Activated T-cell treated with anti-CD3 and anti-CD28 coated beads for 48 hours (primary cell): Measurements from ENCODE around the gene MEGF10.

ENCODE experiments used
- DNase-seq: peaks from one replicate; pipeline ENCODE4 v3.0.0-alpha.2; 2020; ENCODE audit warnings: low read depth

Gene MEGF10

DNA sequence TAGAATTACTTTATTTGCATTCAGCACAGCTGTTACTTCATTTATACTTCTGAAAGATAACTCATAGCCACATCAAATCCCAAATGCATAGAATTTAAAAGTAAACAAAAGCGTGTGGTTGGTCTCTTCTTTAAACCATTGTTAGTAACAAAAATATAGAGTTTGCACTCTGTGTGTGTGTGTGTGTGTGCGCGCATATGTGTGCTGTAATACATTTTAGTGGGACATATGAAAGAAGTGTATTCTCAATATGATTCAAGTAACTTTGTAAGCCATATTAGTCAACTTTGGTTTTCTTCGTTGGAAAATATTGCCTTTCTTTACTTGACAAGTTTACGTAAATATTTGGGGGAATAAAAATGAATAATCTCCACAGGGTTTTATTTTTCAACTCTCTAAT is 120.8 kb downstream of the MEGF10 start:
- DNase-seq = no peak

DNA sequence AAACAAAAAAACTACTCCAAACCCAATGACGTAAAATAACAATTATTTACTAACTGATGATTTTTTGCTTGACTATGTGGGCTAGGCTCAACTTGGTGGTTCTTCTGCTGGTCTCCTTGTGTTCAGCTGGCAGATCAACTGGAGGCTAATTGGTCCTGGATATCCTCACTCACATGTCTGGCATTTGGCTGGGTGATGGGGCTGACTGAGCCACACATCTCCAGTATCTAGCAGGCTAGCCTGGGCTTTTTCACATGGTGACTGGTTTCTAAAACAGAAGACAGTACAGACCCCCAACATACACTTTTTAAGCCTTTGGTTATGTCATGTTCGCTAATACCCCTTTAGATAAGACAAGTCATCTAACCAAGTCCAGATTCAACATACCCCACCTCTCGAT is 122.1 kb downstream of the MEGF10 start:
- no peak for DNase-seq

DNA sequence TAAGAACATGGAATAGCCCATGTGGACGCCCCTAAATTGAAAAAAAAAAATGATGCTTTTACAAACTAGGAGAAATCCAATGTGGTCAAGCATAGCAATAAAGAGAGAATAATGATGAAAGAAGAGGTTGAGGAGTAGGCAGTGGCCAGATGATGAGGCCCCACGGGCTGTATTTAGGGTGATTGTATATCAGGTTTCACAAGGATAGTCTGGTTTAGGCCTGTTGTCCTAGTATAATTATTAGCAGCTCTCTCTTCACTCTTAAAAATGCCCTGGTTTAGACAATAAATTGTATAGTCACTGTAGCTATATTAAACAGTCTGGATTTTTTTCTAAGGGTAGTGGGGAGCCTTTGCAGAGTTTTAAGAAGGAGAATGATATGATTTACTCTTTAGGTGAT is 124.4 kb downstream of the MEGF10 start:
- DNase-seq = no peak

DNA sequence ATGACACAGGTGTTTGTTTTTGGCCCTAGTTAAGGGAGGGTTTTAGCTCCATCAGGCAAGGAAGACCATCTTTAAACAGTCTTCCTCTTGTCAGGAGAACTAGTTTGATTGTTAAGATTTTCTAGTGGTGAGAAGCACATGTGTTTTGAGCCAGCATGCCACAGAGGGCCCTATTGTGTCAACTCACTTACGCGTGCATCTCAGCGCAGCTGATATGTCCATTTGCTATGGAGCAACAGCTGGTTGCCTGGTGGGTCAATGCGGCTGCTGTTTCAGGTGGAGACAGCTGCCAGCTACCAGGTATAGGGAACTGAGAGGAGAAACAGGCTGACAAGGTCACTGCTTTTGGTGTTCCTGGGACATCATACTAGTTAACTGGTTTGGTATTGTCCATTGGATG is 126.3 kb downstream of the MEGF10 start:
- no peak for DNase-seq

DNA sequence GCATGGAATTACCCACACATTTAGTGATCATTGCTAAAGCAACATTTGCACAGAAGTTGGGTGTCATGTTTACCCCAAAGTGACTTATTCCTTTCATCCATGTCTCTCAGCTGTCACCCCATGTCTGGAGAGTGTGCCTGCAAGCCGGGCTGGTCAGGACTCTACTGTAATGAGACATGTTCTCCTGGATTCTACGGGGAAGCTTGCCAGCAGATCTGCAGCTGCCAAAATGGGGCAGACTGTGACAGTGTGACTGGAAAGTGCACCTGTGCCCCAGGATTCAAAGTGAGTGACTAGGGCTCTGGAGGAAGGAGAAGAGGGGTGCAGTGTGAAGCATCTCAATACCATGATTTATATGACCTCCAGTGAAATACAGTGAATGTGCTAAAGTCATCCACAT is 126.9 kb downstream of the MEGF10 start:
- DNase-seq = no peak

DNA sequence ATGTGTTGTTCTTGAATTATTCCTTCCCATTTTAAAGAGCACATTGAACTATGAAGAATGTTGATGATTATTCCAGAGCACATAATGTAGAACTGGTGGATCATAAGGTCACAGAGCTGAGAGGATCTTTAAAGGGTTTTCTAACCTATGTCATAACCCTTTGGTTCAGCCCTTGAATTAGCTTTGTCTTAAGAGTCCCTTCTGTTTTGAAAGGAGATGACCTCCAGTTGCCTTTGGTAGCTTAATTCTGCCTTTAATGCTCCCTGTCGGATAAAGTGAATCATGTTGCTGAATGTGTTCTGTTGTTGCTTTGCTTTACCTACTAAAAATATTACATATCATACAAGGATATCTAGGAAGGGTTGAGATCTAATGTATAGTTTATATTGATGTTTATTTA is 127.8 kb downstream of the MEGF10 start:
- DNase-seq = no peak

DNA sequence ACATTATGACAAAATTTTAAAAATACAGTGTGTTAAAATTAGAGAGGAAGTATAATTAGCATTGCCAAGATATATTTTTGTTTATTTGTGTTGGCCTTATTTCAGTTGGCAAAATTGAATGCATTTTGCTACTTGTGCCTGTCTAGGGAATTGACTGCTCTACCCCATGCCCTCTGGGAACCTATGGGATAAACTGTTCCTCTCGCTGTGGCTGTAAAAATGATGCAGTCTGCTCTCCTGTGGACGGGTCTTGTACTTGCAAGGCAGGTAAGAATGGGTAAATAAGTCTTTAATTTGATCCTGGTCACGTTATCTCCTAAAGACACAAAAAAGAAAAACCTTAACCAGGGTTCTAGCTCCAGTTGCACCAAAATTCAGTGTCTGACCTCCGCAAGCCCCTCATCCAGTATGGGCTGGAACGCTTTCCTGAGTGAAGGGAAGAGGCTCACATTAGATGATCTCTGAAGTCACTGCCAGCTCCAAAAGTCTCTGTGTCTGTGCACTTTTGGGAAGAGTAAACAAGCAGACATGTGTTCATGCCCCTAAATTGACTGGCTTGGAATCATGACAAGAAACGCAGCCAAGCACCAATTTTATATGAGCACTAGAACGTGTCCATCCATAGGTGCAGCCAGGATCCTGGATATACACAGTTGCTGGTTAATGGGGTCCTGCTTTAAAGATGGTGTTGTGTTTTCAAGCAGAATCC is 128.5 kb downstream of the MEGF10 start:
- DNase-seq = no peak

DNA sequence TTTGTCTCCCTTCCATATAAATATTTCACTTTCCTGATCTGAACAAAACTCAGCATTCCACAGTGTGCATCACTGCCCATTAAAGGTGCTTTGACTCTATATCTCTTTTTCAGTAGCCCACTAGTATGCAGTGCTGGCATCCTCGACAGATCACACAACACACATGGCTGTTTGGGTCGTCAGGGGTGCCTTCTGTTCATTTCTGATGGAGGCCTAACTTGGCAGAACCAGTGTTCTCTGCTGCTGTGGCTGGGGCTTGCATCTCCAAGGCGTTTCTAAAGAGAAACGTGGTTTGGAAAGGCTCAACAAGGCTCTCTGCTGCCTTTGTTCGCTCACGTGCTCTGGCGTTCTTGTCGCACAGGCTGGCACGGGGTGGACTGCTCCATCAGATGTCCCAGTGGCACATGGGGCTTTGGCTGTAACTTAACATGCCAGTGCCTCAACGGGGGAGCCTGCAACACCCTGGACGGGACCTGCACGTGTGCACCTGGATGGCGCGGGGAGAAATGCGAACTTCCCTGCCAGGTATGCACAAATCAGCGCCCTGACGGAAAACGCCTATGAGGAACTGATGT is 129.2 kb downstream of the MEGF10 start:
- no peak for DNase-seq

DNA sequence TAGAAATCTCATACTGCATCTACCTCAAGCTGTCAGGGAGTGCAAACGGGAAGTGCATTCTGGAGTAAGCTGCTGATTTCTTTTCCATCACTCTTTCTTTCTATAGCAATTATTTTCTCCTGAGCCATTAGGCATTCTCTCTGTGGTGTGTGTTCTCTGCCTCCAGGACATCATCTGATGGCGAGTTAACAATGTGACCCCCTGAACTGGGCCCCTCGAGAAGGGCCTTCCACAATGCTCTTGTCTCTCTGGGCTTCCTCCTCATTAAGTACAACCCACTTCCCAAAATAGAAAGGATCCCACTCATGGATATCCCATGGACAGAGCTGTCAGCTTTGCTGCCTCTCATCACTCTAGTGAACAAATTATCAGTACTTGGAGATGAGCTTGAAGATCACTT is 130.2 kb downstream of the MEGF10 start:
- no peak for DNase-seq

DNA sequence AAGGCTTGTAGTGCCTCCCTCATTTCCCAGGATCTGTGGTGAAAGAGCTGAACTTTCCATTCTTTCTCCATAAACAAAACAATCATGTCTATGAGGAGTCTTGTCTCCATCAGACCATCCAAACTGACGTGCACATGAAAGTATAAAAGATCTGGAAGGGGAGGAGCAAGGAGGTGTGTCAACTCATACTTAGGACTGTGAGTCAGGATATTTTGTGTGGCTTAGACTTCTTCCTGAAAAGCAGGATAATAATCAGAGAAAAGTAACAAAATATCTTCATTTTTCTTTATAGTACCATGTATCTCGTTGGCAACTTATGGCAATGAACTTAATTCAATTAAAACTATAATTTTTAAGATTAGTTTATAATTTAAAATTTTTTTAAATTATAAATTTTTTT is 130.9 kb downstream of the MEGF10 start:
- DNase-seq = no peak

DNA sequence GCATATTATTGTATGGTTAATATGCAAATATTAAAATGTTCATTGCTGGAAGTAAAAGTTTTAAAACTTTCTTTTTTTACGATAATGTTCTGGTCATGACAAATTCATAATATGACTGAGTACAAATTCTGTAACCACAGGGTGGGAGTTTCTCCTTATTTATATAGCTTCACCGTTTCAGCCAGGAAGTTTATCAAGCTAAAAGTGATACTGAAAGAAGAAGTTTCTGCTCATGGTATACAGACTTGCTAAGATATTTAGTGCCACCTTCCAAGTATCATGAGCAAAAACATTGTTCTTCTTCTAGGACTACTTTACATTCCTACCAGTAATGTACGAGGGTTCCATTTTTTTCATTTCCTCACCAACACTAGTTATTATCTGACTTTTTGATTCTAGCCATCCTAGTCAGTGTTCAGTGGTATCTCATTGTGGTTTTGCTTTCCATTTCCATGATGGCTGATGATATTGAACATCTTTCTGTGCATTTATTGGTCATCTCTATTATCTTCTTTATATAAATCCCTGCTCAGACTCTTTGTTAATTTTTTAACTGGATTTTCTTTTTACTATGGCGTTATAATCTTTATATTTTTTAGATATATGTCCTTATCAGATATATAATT is 132.7 kb downstream of the MEGF10 start:
- no peak for DNase-seq

DNA sequence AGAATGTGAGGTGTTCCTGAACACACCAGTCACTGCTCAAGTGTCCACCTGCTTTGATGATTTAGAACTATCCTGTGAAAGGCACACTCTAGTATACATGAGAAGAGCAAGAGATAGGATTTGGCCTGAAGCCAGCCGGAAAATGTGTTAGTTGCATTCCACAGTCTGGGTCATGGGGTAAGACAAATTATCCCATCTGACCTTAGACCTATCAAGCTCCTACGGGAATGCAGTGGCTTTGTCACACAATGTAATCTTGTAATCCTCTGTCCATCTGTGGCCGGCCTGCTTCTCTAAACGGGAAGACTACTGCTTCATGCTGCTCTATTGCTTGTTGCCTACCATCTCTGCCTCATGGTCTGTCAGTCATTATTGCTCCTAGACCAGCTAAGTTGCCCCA is 134.4 kb downstream of the MEGF10 start:
- DNase-seq = no peak

DNA sequence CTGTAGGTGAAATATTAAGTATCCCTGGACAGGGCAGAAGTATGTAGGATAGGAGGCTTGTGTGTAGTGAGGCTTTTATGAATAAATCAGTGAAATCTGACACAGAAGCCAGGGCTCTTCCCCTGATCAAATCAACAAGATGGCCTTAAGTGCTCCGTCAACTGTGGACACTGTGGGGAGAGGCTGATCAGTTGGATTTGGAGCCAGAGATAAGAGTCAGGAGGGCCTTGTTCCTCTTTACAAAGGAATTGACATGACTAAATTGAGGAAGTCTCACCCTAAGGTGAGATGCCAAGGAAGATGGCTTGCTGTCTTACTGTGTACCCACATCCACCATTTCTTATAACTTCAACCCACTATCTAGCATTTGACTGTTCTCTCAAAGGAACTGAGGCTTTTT is 135.3 kb downstream of the MEGF10 start:
- no peak for DNase-seq

DNA sequence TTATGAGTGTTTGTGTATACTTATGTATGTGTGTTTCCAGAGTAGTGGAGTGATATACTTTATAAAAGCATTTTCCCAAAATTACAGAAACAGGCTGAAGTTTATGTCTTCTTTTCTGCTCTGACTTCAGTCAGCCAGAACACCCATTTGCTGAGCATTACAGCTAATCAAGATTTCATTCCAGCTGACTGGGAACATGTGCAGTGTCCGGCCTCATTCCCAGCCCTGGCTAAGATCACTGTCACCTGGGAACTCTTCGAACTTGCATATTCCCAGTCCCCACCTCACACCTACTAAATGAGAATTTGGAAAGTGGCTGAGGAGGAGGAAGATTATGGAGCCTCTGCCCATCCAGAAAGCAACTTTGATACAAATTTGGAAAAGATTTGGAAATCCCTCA is 136.1 kb downstream of the MEGF10 start:
- no peak for DNase-seq

DNA sequence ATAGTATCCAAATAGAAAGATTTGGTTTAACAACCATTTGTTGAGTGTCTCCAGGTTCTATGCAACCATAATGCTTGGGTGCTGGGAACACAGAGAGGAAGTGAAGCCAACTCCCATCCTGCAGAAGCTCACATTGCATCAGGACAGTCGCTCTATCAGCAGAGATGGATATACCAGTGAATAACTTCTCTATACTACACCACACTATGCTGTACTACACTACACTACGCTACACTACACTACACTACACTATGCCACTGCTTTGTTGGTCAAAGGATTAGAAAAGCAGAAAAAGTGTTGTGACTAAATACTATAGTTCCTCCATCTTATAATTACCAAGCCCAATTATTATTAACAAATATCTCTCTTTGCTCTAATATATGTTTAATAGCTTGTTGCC is 137.7 kb downstream of the MEGF10 start:
- no peak for DNase-seq

DNA sequence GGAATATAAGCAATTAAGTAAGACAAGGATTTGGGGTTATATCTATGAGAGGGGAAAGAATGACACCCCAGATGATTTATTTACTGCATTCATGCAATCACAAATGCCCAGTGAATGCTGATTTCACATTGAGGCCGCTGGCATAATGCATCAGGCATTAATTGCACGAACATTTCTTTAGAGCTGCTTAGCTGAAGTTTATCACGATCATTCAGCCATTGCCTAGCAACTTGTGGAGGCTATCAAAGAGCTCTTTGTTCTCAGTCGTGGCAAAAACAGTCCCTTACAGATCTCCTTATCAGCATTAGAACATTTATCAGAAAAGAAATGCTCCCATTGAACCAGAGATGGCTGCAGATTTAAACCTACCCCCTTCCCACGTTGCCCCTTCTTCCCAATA is 138.2 kb downstream of the MEGF10 start:
- DNase-seq = no peak

DNA sequence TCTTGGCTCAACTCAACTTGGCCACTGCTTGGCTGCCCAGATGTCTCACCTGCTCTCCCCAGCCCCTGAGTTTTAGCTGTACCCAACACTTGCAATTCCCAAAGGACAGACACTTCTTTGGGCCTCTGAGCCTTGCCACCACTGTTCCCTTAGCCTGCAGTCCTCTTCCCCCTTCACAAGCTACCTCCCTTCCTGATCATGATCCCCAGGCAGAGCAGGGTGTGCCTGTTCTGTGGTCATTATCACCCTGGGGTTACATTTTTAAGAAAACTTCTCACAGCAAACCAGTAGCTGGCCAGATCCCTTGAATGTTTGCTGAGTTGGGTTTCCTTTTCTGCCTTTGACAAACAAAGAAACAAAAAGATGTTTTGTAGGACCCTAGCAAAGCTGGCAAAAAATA is 139.3 kb downstream of the MEGF10 start:
- no peak for DNase-seq

DNA sequence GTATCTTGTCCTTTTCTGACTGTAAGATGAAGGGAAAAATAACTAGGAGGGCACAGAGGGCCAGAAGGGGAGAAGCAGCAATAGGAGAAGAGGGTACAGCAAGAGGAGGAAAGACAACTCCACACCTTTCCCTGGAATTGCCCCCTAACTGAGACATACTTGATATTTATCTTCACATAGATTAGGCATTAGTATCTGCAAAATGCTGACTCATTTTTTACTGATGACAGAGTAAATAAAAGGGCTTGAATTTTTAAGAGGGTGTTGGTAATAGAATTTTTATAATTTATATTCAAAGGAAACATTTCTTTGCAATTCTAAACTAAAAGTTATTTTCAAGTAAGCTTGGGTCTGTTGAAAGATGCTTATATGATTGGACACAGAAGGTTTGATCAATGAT is 140.0 kb downstream of the MEGF10 start:
- no peak for DNase-seq

DNA sequence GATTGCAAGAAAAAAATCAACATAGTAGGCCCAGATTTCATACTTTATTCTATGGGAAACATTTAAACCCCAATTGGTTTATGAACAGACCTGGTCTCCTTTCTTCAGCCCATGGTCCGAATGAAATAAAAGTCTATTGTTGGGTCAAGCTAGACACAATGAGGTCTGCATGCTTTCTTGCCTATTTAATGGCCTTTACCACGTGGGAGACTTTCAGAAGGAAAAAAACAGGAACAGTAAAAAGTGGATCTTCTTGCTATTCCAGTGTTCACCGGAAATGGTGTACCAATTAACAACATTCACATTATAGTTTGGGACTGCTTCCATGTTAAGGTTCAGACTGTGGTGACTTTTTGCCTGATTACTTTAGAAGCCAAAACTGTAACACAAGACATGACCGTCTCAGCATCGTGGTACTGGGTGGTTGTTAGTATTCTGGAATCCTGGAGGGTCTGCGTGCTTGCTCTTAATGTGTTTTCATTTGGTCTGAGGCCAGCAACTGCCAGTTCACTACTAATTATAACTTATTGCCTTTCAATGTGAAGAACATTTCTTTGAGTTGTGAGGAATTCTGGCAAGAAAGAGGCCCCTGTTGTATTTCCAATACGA is 141.5 kb downstream of the MEGF10 start:
- no peak for DNase-seq

DNA sequence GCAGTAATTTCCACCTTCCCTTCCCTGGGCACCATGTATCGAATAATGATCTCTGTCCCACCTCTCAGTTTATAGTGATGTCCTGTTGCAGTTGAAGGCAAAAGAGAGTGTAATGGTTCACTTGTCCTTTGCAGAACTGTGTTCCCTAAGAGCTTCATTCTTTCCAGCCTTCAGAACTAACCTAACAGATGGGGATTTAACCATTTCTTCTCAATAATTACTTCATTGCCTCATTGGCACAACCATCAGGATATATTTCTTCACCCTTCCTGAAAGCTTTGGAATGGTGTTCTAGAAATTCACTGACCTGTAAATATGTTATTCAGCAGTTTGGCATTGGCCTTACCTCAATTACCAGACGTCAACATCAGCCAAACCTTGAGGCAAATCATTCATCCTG is 142.9 kb downstream of the MEGF10 start:
- DNase-seq = no peak

DNA sequence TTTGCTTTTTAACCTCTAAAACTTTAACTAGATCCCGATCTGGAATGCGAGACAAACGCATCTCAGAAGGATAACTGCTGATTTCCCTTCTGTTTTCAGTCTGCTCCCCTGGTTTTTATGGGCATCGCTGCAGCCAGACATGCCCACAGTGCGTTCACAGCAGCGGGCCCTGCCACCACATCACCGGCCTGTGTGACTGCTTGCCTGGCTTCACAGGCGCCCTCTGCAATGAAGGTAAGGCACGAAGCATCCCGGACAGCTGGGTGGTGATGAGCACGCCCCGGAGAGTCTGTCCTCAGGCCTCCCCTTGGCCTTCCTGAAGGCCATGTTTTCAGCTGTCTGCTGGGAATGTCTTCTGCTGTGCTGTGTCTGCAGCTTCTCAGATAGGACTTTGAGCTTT is 144.0 kb downstream of the MEGF10 start:
- DNase-seq = no peak

DNA sequence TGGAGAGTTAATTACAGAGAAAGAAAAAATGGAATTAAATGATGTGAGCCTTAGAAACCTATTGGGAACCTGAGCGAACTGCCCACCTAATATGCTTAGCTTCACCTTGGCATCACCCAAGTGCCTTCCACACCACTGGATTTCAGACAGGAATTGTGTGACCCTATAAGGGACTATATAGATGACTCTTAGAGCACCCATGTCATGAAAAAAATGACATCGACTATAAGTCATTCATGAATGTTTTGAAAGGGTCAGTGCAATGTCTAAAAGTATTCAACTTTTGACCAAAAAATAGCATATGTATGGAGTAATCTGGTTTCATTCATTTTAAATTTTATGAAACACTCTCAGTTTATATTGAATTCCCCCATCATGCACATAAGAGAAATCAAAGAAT is 145.2 kb downstream of the MEGF10 start:
- no peak for DNase-seq

DNA sequence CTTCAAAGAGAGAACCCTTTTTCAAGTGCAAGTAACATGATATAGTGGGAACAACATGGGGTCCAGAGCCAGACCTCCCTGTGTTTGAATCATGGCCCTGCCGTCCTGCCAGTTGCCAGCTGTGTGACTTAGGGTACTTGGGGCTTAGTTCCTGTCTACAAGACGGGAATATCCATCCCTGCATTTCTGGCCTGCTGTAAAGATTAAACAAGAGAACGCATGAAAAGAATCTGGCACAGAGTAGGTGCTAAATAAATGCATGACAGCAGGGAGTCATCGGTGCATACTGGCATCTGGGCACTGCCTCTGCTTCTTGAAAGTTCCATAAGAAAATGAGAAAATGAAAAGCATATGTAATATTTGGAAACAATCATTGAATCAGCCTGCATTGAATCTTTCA is 149.0 kb downstream of the MEGF10 start:
- no peak for DNase-seq

DNA sequence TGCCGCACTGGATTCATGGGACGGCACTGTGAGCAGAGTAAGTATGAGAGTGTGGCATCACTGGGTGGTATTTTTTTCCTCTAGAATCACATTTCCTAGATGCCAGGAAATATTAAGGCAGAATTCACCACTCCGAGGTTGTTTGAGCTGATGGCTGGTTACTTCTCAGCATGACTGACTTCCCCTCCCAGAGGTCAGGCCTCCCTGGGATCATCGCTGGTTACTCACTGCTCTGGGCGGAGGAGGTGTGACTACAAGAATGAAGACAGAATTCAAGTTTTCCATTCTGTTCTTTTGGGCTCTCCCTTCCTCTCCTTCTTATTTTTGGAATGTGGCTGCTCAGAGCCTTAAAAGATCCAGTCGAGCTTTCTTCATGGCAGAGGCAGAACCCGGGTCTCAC is 150.2 kb downstream of the MEGF10 start:
- DNase-seq = no peak
